Endothelial cell of umbilical vein (primary cell): Measurements from ENCODE around the gene ARL13A.

Experiments used
- EZH2 ChIP-seq: IDR thresholded peaks from 2 replicates; pipeline ENCODE4 v1.6.1; 2012; ENCODE audit warnings: borderline replicate concordance, low read depth, mild to moderate bottlenecking, moderate library complexity, low read length, inconsistent platforms; ENCODE audit not compliant: severe bottlenecking
- FOS ChIP-seq: IDR thresholded peaks from 2 replicates; pipeline ENCODE4 v1.6.1; 2011; ENCODE audit warnings: mild to moderate bottlenecking, low read length, moderate library complexity, borderline replicate concordance; ENCODE audit not compliant: insufficient read depth
- GATA2 ChIP-seq: IDR thresholded peaks from 2 replicates; pipeline ENCODE4 v1.7.0; 2011; ENCODE audit warnings: low read depth, mild to moderate bottlenecking, moderate library complexity, mixed read lengths, low read length; ENCODE audit not compliant: insufficient read length, insufficient read depth
- JUN ChIP-seq: IDR thresholded peaks from 2 replicates; pipeline ENCODE4 v1.6.1; 2011; ENCODE audit warnings: borderline replicate concordance, low read depth; ENCODE audit not compliant: insufficient read length, insufficient read depth
- MYC ChIP-seq: IDR thresholded peaks from one replicate; pipeline ENCODE4 v1.6.1; 2011; ENCODE audit warnings: mild to moderate bottlenecking, low read depth, low read length
- POLR2A ChIP-seq: IDR thresholded peaks from 2 replicates; pipeline ENCODE4 v1.6.1; 2012; ENCODE audit warnings: low read depth, mild to moderate bottlenecking, control low read depth, low read length
- POLR2AphosphoS5 ChIP-seq: IDR thresholded peaks from 2 replicates; pipeline ENCODE4 v1.6.1; 2012; ENCODE audit warnings: low read depth, mild to moderate bottlenecking, control low read depth, low read length, moderate library complexity; ENCODE audit not compliant: insufficient read depth
- TF ChIP-seq, protein P1 (sequence below), 2 donors: IDR thresholded peaks; 1 replicate in 1 of 2; 2 replicates in 1 of 2; pipeline ENCODE4 v1.5.1; 2011; ENCODE audit warnings: low read length in 2 of 2, mild to moderate bottlenecking in 2 of 2, moderate library complexity in 2 of 2, control low read depth in 1 of 2, inconsistent platforms in 1 of 2, low read depth in 1 of 2; ENCODE audit not compliant: insufficient read depth in 1 of 2; ENCODE audit errors: extremely low read depth in 1 of 2
- TF ChIP-seq, protein P2 (sequence below): IDR thresholded peaks from 2 replicates; pipeline ENCODE4 v1.6.1; 2011; ENCODE audit not compliant: insufficient read depth, insufficient read length

DNA sequence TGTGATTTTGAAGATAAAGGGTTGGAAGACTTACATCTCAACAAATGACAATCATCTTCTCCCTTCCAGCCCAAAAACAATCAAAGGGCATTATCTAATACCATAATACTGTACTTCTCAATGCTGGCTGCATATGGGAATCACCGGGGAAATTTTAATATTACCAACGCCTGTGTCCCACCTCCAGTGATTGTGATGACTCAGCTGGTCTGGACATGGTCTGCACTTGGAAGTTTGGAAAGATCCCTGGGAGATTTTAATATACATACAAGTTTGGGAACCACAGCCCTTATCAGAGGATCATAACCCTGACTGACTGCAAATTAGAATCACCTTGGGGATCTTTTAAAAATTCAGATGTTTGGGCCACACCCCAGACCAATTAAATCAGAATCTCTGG lies 29.9 kb downstream of the ARL13A start:
- TF ChIP-seq, protein P1, sequence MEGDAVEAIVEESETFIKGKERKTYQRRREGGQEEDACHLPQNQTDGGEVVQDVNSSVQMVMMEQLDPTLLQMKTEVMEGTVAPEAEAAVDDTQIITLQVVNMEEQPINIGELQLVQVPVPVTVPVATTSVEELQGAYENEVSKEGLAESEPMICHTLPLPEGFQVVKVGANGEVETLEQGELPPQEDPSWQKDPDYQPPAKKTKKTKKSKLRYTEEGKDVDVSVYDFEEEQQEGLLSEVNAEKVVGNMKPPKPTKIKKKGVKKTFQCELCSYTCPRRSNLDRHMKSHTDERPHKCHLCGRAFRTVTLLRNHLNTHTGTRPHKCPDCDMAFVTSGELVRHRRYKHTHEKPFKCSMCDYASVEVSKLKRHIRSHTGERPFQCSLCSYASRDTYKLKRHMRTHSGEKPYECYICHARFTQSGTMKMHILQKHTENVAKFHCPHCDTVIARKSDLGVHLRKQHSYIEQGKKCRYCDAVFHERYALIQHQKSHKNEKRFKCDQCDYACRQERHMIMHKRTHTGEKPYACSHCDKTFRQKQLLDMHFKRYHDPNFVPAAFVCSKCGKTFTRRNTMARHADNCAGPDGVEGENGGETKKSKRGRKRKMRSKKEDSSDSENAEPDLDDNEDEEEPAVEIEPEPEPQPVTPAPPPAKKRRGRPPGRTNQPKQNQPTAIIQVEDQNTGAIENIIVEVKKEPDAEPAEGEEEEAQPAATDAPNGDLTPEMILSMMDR (IDR thresholded peaks at IDR 0.05; ENCODE audit: extremely low read depth in 1 of 2, insufficient read depth in 1 of 2, low read depth in 1 of 2, low read length in 2 of 2): no peak
- TF ChIP-seq POLR2A (no peak), GATA2 (no peak), FOS (no peak), POLR2AphosphoS5 (no peak), EZH2 (no peak), MYC (no peak), JUN (no peak)
- TF ChIP-seq, protein P2, sequence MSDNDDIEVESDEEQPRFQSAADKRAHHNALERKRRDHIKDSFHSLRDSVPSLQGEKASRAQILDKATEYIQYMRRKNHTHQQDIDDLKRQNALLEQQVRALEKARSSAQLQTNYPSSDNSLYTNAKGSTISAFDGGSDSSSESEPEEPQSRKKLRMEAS: no peak
